Duodenal mucosa (tissue), 2 donors: ENCODE measurements around the gene LRRC4C.

Source experiments
- H3K27ac ChIP-seq: one replicate; pipeline ENCODE4 v1.7.0; 2013; ENCODE audit warnings: low read depth, low read length
- H3K27me3 ChIP-seq, 2 donors: one replicate each; pipeline ENCODE4 v1.7.0; 2013; ENCODE audit warnings: low read length in 2 of 2, control low read depth in 1 of 2; ENCODE audit not compliant: insufficient read depth in 2 of 2, control insufficient read depth in 1 of 2
- H3K36me3 ChIP-seq, 2 donors: one replicate each; pipeline ENCODE4 v1.7.0; 2013; ENCODE audit warnings: low read length in 2 of 2, control low read depth in 1 of 2; ENCODE audit not compliant: insufficient read depth in 2 of 2, control insufficient read depth in 1 of 2
- H3K4me1 ChIP-seq, 2 donors: one replicate each; pipeline ENCODE4 v1.7.0; 2013; ENCODE audit warnings: low read length in 2 of 2, control low read depth in 1 of 2; ENCODE audit not compliant: insufficient read depth in 2 of 2, control insufficient read depth in 1 of 2
- H3K4me3 ChIP-seq, 2 donors: one replicate each; pipeline ENCODE4 v1.7.0; 2013; ENCODE audit warnings: low read length in 2 of 2, low read depth in 1 of 2
- H3K9ac ChIP-seq, 2 donors: one replicate each; pipeline ENCODE4 v1.7.0; 2013; ENCODE audit warnings: low read length in 2 of 2, low read depth in 1 of 2
- H3K9me3 ChIP-seq, 2 donors: one replicate each; pipeline ENCODE4 v1.7.0; 2013; ENCODE audit warnings: low read length in 2 of 2, control low read depth in 1 of 2; ENCODE audit not compliant: control insufficient read depth in 1 of 2

The LRRC4C gene

DNA sequence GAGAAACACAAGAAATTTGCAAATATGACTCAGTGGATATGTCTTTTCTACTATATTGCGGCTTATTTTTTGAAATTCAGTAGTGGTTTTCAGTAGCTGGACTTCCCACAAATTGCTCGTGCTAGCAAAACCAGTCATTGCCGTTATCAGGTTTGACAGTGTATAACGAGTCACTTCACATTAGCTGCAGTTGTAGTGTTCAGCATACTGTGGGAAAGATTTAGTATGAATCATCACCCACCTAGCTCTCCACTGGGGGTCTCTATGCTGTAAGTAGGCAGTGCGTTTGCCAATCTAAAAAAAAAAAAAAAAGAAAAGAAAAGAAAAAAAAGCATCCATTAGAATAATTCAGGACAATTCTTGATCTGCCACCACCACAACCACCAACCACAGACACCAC lies 1318.9 kb downstream of the LRRC4C start:
- Histone ChIP-seq H3K27ac (no peak overlapping the region), H3K36me3 (no peaks in the 10 kb centered on the region), H3K4me3 (no peak overlapping the region), H3K9me3 (no peaks in the 10 kb centered on the region), H3K27me3 (no peaks in the 10 kb centered on the region), H3K9ac (no peak overlapping the region), H3K4me1 (no peaks in the 10 kb centered on the region)

DNA sequence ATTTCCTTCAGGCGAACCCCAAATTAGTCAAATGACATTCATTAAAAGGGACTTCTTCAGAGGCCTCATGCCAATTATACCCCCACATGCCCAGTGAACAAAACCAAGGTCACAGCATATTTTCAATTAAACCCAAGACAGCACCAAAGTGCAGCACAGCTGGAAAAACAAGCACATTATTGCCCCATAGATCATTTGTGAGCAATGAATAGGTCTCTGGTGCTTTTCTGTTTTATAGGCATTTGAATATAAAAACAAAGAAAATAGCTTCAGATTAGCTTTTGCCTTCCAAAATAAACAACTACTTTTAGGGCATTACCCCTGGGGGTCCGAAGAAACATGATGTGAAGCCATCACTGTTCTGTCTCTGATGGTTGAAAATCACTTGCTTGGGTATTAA lies 1319.9 kb downstream of the LRRC4C start:
- H3K36me3 ChIP-seq = no peaks in the 10 kb centered on the region
- no peak overlapping the region for H3K9ac ChIP-seq
- H3K4me3 ChIP-seq = no peak overlapping the region
- no peaks in the 10 kb centered on the region for H3K9me3 ChIP-seq
- H3K4me1 ChIP-seq = no peaks in the 10 kb centered on the region
- H3K27me3 ChIP-seq = no peaks in the 10 kb centered on the region
- no peak overlapping the region for H3K27ac ChIP-seq

- no peaks in the 10 kb centered on the region for H3K27me3 ChIP-seq
- no peak overlapping the region for H3K9ac ChIP-seq
- H3K4me3 ChIP-seq = no peak overlapping the region
- no peaks in the 10 kb centered on the region for H3K9me3 ChIP-seq
- H3K27ac ChIP-seq = no peak overlapping the region
- H3K36me3 ChIP-seq = no peaks in the 10 kb centered on the region
- H3K4me1 ChIP-seq = no peaks in the 10 kb centered on the region
Measured at GRCh38 chr11:40139066-40139465, 1320.4 kb downstream of the LRRC4C start.

- Histone ChIP-seq H3K4me3 (no peak overlapping the region), H3K9me3 (no peaks in the 10 kb centered on the region), H3K4me1 (no peaks in the 10 kb centered on the region), H3K27me3 (no peaks in the 10 kb centered on the region), H3K27ac (no peak overlapping the region), H3K36me3 (no peaks in the 10 kb centered on the region), H3K9ac (no peak overlapping the region)
Measured at GRCh38 chr11:40134820-40135570, 1324.5 kb downstream of the LRRC4C start.

DNA sequence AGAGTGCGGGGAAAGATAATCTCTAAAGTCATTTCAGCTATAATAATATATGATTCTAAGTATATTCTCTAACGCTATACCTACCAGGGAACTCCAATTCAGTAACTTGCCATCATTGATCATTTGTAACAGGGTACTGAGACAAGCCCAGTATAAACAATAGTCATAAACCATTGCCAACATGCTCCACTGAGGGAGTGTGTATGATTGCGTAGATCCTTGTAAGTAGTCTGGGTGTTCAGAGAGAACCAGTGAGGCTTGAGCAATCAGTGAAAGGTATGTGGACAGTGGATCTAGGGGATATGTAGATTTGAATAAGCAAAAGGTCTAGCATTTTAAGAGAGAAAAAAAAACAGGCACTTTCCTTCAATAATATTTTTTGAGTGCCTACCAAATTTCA lies 1326.0 kb downstream of the LRRC4C start:
- Histone ChIP-seq H3K9me3 (no peaks in the 10 kb centered on the region), H3K9ac (no peak overlapping the region), H3K27me3 (no peaks in the 10 kb centered on the region), H3K4me3 (no peak overlapping the region), H3K4me1 (no peaks in the 10 kb centered on the region), H3K27ac (no peak overlapping the region), H3K36me3 (no peaks in the 10 kb centered on the region)

- Histone ChIP-seq H3K4me1 (no peaks in the 10 kb centered on the region), H3K27ac (no peak overlapping the region), H3K9ac (no peak overlapping the region), H3K4me3 (no peak overlapping the region), H3K36me3 (no peaks in the 10 kb centered on the region), H3K27me3 (no peaks in the 10 kb centered on the region), H3K9me3 (no peaks in the 10 kb centered on the region)
Measured at GRCh38 chr11:40132912-40133311, 1326.5 kb downstream of the LRRC4C start.

DNA sequence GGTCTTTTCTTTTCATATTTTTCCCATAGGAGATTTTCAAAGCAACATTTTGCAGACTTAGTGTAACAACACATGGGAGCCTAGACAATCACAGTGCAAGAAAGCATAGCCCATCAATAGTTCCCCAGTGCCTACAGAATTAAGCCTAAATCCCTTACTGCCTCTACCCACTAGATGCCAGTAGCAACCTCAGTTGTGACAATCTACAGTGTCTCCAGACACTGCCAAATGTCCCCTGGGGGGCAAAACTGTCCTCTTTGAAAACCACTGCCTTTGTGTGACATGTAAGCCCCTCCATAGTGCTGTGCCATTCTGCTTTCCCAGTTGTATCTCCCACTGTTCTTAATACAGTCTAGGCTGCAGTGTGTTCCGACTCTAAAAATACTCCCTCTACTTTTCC lies 1329.0 kb downstream of the LRRC4C start:
- Histone ChIP-seq H3K9ac (no peak overlapping the region), H3K27ac (no peak overlapping the region), H3K9me3 (no peaks in the 10 kb centered on the region), H3K27me3 (no peaks in the 10 kb centered on the region), H3K36me3 (no peaks in the 10 kb centered on the region), H3K4me1 (no peaks in the 10 kb centered on the region), H3K4me3 (no peak overlapping the region)

GRCh38 chr11:40129266-40129665 lies 1330.2 kb downstream of the LRRC4C start:
- Histone ChIP-seq H3K27me3 (no peaks in the 10 kb centered on the region), H3K27ac (no peak overlapping the region), H3K9me3 (no peaks in the 10 kb centered on the region), H3K36me3 (no peaks in the 10 kb centered on the region), H3K4me3 (no peak overlapping the region), H3K4me1 (no peaks in the 10 kb centered on the region), H3K9ac (no peak overlapping the region)

DNA sequence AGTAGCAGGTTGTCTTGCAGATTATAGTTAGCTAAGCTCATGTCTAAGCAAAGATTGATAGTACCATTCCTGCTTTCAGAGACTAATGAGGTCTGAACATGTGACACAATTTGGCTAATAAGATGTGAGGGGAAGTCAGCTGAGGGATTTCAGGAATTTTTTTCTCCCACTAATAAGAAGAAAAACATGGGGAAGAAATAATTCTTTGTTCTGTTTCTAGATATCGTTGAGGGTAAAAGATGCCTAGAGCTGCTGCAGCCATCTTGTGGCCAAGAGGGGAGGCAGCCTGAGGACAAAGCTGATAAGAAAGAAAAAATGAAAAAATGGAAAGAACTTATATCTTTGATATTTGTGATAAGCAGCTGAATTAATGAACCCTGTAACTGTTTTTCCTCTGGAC lies 1334.4 kb downstream of the LRRC4C start:
- Histone ChIP-seq H3K27me3 (no peaks in the 10 kb centered on the region), H3K4me1 (no peaks in the 10 kb centered on the region), H3K9ac (no peak overlapping the region), H3K4me3 (no peak overlapping the region), H3K36me3 (no peaks in the 10 kb centered on the region), H3K9me3 (no peaks in the 10 kb centered on the region), H3K27ac (no peak overlapping the region)

DNA sequence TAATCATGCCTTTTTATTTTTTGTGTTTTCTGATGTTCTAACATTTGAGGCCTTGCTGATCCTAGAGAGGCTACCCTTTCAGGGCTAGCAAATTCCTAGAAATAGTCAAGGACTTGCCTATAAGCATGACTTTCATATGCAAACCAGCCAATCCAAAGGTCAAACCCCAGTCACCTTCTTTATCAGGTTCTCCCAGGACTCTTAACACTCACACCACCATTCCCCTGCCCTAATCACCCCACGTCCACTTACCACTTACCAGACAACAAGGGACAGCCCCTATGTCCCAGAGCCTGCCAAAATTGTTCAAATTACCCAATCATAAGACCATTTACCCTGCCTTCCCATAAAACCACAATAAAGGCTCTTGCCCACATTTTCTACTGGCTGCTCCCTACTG lies 1339.8 kb downstream of the LRRC4C start:
- Histone ChIP-seq H3K4me3 (no peak overlapping the region), H3K36me3 (no peaks in the 10 kb centered on the region), H3K27ac (no peak overlapping the region), H3K9me3 (no peaks in the 10 kb centered on the region), H3K9ac (no peak overlapping the region), H3K27me3 (no peaks in the 10 kb centered on the region), H3K4me1 (no peaks in the 10 kb centered on the region)

DNA sequence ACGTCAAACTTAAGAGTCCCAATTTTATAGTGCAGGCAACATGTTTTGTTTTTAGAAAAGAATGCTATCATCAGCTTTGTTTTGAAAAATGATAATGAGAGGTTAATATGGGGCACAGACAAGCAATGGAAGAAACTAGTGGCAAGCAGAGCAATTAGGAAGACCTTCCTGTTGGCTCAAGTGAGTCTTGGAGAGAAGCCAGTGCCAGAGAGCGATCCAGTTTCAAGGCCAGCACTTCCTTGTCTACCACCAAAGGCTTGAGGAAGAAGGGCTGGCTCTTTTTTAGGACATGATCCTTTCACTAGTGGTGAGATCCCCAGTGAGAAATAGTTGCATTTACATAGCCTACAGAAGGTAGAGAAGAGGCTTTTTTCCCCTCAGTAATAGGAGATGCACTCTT lies 1340.7 kb downstream of the LRRC4C start:
- Histone ChIP-seq H3K27ac (no peak overlapping the region), H3K9ac (no peak overlapping the region), H3K9me3 (no peaks in the 10 kb centered on the region), H3K4me3 (no peak overlapping the region), H3K36me3 (no peaks in the 10 kb centered on the region), H3K27me3 (no peaks in the 10 kb centered on the region), H3K4me1 (no peaks in the 10 kb centered on the region)
